ENCODE results near the gene STIM1. TPM values are rescaled to one million over a fixed set of nuclear protein-coding genes. Genes with fewer than 3 reads are reported as not detected.

Gene STIM1
- total RNA-seq, 1 experiment from 2014 or later = 23.6 TPM

- no peaks in the 10 kb centered on the region for H3K36me3 ChIP-seq (replicated peaks; ENCODE audit: control insufficient read depth, insufficient read depth, low read length)
- no peaks in the 10 kb centered on the region for H3K27me3 ChIP-seq (ENCODE audit: control insufficient read depth, insufficient read depth, low read length)
- no peak for DNase-seq
- no peak overlapping the region for H3K4me3 ChIP-seq (ENCODE audit: insufficient read depth, low read depth, low read length)
These were observed 211.4 kb downstream of the STIM1 start for GRCh38 chr11:4066910-4067309.

DNA sequence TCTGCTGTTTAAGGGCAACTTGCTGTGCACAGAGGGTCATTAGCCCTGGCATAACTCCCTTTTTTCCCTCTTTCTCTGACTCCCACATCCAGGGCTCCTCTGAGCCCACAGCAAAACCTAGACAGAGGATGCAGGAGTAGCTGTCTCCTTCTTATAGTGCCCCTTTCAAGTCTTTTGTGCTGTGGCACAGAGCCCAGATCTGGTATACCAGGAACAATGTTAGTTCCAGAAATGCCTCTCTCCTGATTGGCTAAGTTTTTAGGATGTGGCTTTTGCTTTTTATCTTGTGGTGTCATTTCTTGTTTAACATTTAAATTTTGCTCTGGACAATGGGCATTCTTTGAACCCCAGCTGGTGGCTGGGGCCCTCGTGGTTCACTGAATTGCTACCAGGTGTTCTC lies 213.5 kb downstream of the STIM1 start:
- no peak for DNase-seq
- no peak overlapping the region for H3K4me3 ChIP-seq (ENCODE audit: insufficient read depth, low read depth, low read length)
- no peaks in the 10 kb centered on the region for H3K36me3 ChIP-seq (replicated peaks; ENCODE audit: control insufficient read depth, insufficient read depth, low read length)
- H3K27me3 ChIP-seq (ENCODE audit: control insufficient read depth, insufficient read depth, low read length) = no peaks in the 10 kb centered on the region; the same call in 1 of the 2 replicates

DNA sequence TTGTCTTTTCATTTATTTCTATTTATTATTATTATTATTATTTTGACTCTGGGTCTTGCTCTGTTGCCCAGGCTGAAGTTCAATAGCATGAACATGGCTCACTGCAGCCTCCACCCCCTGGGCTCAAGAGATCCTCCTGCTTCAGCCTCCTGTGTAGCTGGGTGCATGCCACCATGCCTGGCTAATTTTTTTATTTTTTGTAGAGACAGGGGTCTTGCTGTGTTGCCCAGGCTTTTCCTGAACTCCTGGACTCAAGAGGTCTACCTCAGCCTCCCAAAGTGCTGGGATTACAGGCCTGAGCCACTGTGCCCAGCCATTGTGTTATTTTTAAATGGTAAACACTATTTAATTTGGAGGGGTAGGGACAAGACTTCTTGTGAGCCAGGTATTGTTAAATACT lies 215.9 kb downstream of the STIM1 start:
- Histone ChIP-seq H3K4me3 (ENCODE audit: insufficient read depth, low read depth, low read length) (no peak overlapping the region), H3K36me3 (replicated peaks; ENCODE audit: control insufficient read depth, insufficient read depth, low read length) (no peaks in the 10 kb centered on the region), H3K27me3 (ENCODE audit: control insufficient read depth, insufficient read depth, low read length) (no peaks in the 10 kb centered on the region; the same call in 1 of the 2 replicates)
- DNase-seq = no peak

DNA sequence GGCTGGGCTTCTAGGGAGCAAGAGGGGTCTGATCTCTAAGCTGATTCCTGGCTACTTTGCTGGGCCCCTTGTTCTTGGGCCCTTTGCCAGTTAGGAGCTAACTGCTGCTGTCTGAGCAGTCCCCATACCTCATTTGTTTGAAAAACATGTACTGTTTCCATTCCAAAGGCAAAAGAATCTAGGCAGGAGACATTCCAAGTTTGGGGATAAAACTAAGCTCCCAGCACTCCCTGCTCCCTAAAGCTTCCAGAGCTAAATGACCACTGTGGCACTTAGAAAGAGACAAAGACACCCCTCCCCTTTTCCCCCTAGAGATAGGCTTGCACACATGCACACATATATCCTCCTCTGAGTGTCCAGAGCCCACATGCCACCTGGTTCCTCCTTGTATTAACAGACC lies 216.4 kb downstream of the STIM1 start:
- no peak for DNase-seq
- Histone ChIP-seq H3K27me3 (ENCODE audit: control insufficient read depth, insufficient read depth, low read length) (no peaks in the 10 kb centered on the region; the same call in 1 of the 2 replicates), H3K4me3 (ENCODE audit: insufficient read depth, low read depth, low read length) (no peak overlapping the region), H3K36me3 (replicated peaks; ENCODE audit: control insufficient read depth, insufficient read depth, low read length) (no peaks in the 10 kb centered on the region)

- no peak overlapping the region for H3K4me3 ChIP-seq (ENCODE audit: insufficient read depth, low read depth, low read length)
- H3K27me3 ChIP-seq (ENCODE audit: control insufficient read depth, insufficient read depth, low read length) = no peaks in the 10 kb centered on the region; the same call in 1 of the 2 replicates
- peak; percentile 75 for DNase-seq
- no peaks in the 10 kb centered on the region for H3K36me3 ChIP-seq (replicated peaks; ENCODE audit: control insufficient read depth, insufficient read depth, low read length)
These were observed 217.3 kb downstream of the STIM1 start for GRCh38 chr11:4072668-4073285.

- DNase-seq = no peak
- Histone ChIP-seq H3K4me3 (ENCODE audit: insufficient read depth, low read depth, low read length) (no peak overlapping the region), H3K27me3 (ENCODE audit: control insufficient read depth, insufficient read depth, low read length) (no peaks in the 10 kb centered on the region; the same call in 1 of the 2 replicates), H3K36me3 (replicated peaks; ENCODE audit: control insufficient read depth, insufficient read depth, low read length) (no peaks in the 10 kb centered on the region)
These were observed 218.8 kb downstream of the STIM1 start for GRCh38 chr11:4074266-4074665.

- no peaks in the 10 kb centered on the region; the same call in 1 of the 2 replicates for H3K27me3 ChIP-seq (ENCODE audit: control insufficient read depth, insufficient read depth, low read length)
- DNase-seq = no peak
- H3K36me3 ChIP-seq (replicated peaks; ENCODE audit: control insufficient read depth, insufficient read depth, low read length) = no peaks in the 10 kb centered on the region
- no peak overlapping the region for H3K4me3 ChIP-seq (ENCODE audit: insufficient read depth, low read depth, low read length)
These were observed 221.3 kb downstream of the STIM1 start for GRCh38 chr11:4076774-4077173.

- no peaks in the 10 kb centered on the region for H3K27me3 ChIP-seq (ENCODE audit: control insufficient read depth, insufficient read depth, low read length)
- no peaks in the 10 kb centered on the region for H3K36me3 ChIP-seq (replicated peaks; ENCODE audit: control insufficient read depth, insufficient read depth, low read length)
- DNase-seq = no peak
- H3K4me3 ChIP-seq (ENCODE audit: insufficient read depth, low read depth, low read length) = no peak overlapping the region
These were observed 227.7 kb downstream of the STIM1 start for GRCh38 chr11:4083198-4083597.

DNA sequence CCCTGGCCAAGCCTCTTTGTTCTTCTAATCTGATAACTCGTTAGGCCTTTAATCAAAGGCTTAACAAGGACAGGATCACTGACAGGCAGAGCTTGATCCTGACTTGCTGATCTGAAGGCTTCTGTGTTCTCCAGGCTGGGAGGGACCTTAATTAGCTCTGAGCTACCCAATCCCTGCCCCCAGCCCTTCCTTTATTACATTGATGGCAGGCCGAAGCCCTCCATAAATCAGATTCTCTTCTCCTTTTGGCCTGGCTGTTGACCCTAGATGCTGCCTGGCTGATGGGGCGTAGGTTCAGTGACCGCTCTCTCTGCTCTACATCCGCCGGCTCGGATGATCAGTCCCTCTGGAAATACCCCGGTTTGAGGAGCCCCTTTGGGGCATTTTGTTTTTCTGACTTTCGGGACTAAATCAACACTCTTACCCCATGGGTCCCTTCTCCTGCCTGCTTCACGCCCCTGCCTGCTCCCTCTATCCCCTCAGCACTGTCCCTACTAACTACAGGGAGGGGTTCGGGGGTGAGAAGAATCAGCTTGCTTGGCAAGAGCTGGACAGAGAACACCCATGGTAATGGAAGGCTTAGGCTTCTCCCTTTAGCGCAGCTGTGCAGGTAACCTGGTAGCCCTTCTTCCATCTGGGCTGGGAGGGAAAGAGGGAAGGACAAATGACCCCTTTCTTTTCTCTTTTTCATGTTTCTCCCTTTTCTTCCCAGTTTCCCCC lies 229.1 kb downstream of the STIM1 start:
- Histone ChIP-seq H3K27me3 (ENCODE audit: control insufficient read depth, insufficient read depth, low read length) (no peaks in the 10 kb centered on the region), H3K36me3 (replicated peaks; ENCODE audit: control insufficient read depth, insufficient read depth, low read length) (no peaks in the 10 kb centered on the region), H3K4me3 (ENCODE audit: insufficient read depth, low read depth, low read length) (no peak overlapping the region)
- no peak for DNase-seq

DNA sequence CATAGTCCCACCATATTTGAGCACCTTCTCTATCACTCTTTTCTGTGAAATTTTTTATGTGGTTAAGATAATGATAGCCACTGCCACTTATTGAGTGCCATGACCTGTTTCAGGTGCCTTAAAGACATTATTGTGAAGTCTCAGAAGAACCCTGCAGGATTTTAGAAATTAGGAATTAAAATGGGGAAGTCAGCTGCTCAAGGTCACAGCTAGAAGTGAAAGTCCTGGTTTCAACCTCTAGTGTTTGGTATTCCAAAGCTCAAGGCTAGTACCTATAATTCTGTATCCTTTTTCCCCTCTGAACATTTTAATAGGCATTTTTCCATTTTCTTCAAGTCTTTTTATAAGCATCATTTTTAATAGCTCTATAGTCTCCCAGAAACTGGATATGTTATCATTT lies 230.1 kb downstream of the STIM1 start:
- Histone ChIP-seq H3K36me3 (replicated peaks; ENCODE audit: control insufficient read depth, insufficient read depth, low read length) (no peaks in the 10 kb centered on the region), H3K4me3 (ENCODE audit: insufficient read depth, low read depth, low read length) (no peak overlapping the region), H3K27me3 (ENCODE audit: control insufficient read depth, insufficient read depth, low read length) (no peaks in the 10 kb centered on the region)
- no peak for DNase-seq

GRCh38 chr11:4086575-4087353 lies 231.3 kb downstream of the STIM1 start:
- H3K36me3 ChIP-seq (replicated peaks; ENCODE audit: control insufficient read depth, insufficient read depth, low read length) = no peaks in the 10 kb centered on the region
- no peak for DNase-seq
- H3K27me3 ChIP-seq (ENCODE audit: control insufficient read depth, insufficient read depth, low read length) = no peaks in the 10 kb centered on the region
- H3K4me3 ChIP-seq (ENCODE audit: insufficient read depth, low read depth, low read length) = no peak overlapping the region

GRCh38 chr11:4087551-4087950 lies 232.1 kb downstream of the STIM1 start:
- Histone ChIP-seq H3K4me3 (ENCODE audit: insufficient read depth, low read depth, low read length) (no peak overlapping the region), H3K27me3 (ENCODE audit: control insufficient read depth, insufficient read depth, low read length) (no peaks in the 10 kb centered on the region), H3K36me3 (replicated peaks; ENCODE audit: control insufficient read depth, insufficient read depth, low read length) (no peaks in the 10 kb centered on the region)
- DNase-seq = peak; percentile 49

- Histone ChIP-seq H3K36me3 (replicated peaks; ENCODE audit: control insufficient read depth, insufficient read depth, low read length) (no peaks in the 10 kb centered on the region), H3K4me3 (ENCODE audit: insufficient read depth, low read depth, low read length) (no peak overlapping the region), H3K27me3 (ENCODE audit: control insufficient read depth, insufficient read depth, low read length) (no peaks in the 10 kb centered on the region)
- DNase-seq = no peak
These were observed 234.8 kb downstream of the STIM1 start for GRCh38 chr11:4090258-4090657.

DNA sequence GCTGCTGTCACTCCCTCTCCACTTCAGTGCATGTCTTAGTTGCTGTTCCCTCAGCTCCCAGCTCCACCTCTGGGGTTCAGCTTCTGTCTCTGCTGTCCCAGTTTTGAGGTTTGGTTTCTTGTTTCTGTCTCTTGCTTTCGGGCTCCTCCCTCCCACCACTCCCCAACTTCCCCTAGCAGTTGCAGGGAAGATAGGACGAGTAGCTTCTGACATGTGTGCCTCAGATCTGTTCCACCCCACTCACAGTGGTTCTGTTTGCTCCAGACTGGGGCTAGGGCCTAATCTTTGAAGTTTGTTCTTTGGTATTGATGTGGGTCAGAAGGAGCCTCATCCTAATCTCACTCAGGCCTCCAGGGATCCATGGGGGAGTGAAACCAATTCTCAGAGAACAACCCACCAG lies 236.6 kb downstream of the STIM1 start:
- Histone ChIP-seq H3K27me3 (ENCODE audit: control insufficient read depth, insufficient read depth, low read length) (no peaks in the 10 kb centered on the region), H3K36me3 (replicated peaks; ENCODE audit: control insufficient read depth, insufficient read depth, low read length) (no peaks in the 10 kb centered on the region; the same call in 1 of the 2 replicates), H3K4me3 (ENCODE audit: insufficient read depth, low read depth, low read length) (no peak overlapping the region)
- no peak for DNase-seq
